Activated T-cell treated with anti-CD3 and anti-CD28 coated beads, Interleukin-2, amount 50 U/mL, for 4 hours (primary cell): ENCODE measurements around the gene TDRD7. TPM values are rescaled to one million over a fixed set of nuclear protein-coding genes. Genes with fewer than 3 reads are reported as not detected.

Source experiments
- ATAC-seq, 2 donors: fragments of 200-7000 bp; cut with Tn5 transposase; one replicate each; pipeline ENCODE4 v1.10.0; 2021
- DNase-seq: peaks from one replicate; pipeline ENCODE4 v3.0.0-alpha.2; 2020
- H3K27me3 Mint-ChIP-seq: one replicate; pipeline ENCODE4 v1.8.0; 2021; ENCODE audit warnings: low read depth, mixed read lengths
- H3K36me3 Mint-ChIP-seq: one replicate; pipeline ENCODE4 v1.8.0; 2022; ENCODE audit warnings: mixed read lengths; ENCODE audit not compliant: insufficient read depth
- H3K4me1 Mint-ChIP-seq: one replicate; pipeline ENCODE4 v1.8.0; 2021; ENCODE audit warnings: low read depth, mixed read lengths
- H3K4me3 Mint-ChIP-seq: one replicate; pipeline ENCODE4 v1.8.0; 2021; ENCODE audit warnings: mild to moderate bottlenecking, moderate library complexity, mixed read lengths
- H3K9me3 Mint-ChIP-seq: one replicate; pipeline ENCODE4 v1.8.0; 2021; ENCODE audit warnings: mixed read lengths
- total RNA-seq, 3 donors: library from RNA; stranded (reverse); gene quantifications; one replicate each; pipeline ENCODE4 v1.2.1, GENCODE V29; 2021

TDRD7 gene
- total RNA-seq, 3 donors from 2014 or later, result 2.7 to 4.1 (median 2.8) TPM

GRCh38 chr9:97462159-97462558 is 50.3 kb downstream of the TDRD7 start:
- DNase-seq (no peak), ATAC-seq (no peak)
- Mint-ChIP-seq H3K4me1 (no peaks in the 10 kb centered on the region), H3K36me3 (peaks cover 30% of the 10 kb centered on the region), H3K4me3 (no peak overlapping the region), H3K27me3 (no peaks in the 10 kb centered on the region), H3K9me3 (no peaks in the 10 kb centered on the region)

- H3K27me3 Mint-ChIP-seq, result no peaks in the 10 kb centered on the region
- peaks cover 32% of the 10 kb centered on the region for H3K36me3 Mint-ChIP-seq
- no peaks in the 10 kb centered on the region for H3K4me1 Mint-ChIP-seq
- no peaks in the 10 kb centered on the region for H3K9me3 Mint-ChIP-seq
- no peak for DNase-seq
- no peak for ATAC-seq
- no peak overlapping the region for H3K4me3 Mint-ChIP-seq
Measured at GRCh38 chr9:97462914-97463313, 51.0 kb downstream of the TDRD7 start.

- ATAC-seq (peak; percentile 58 to 60), DNase-seq (peak; percentile 15)
- no peaks in the 10 kb centered on the region for H3K4me1 Mint-ChIP-seq
- no peaks in the 10 kb centered on the region for H3K9me3 Mint-ChIP-seq
- no peak overlapping the region for H3K4me3 Mint-ChIP-seq
- H3K36me3 Mint-ChIP-seq, result peaks cover 42% of the 10 kb centered on the region
- no peaks in the 10 kb centered on the region for H3K27me3 Mint-ChIP-seq
Measured at GRCh38 chr9:97468658-97469448, 57.0 kb downstream of the TDRD7 start.

- Mint-ChIP-seq H3K4me3 (no peak overlapping the region), H3K9me3 (no peaks in the 10 kb centered on the region), H3K36me3 (peaks cover 48% of the 10 kb centered on the region), H3K4me1 (no peaks in the 10 kb centered on the region), H3K27me3 (no peaks in the 10 kb centered on the region)
- ATAC-seq (no peak), DNase-seq (no peak)
Measured at GRCh38 chr9:97470076-97470475, 58.2 kb downstream of the TDRD7 start.

DNA sequence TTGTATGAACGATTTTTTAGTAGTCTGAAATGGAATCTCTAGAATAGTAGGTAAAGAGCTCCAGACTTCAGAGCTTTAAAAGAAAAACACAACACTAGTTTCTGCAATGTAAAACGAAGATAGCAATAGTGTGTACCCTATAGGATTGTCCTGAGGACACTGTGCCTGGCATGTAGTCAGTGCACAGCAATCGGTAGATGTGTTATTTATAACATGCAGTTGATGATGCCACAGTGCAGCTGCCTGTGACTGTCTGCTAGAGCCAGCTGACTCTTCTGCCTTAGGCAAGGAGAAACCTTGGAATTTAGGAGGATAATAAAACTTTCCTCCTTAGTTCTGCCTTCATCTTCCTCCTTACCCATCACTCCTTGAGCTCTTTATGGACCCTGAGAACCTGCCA is 61.8 kb downstream of the TDRD7 start:
- Mint-ChIP-seq H3K4me3 (no peak overlapping the region), H3K9me3 (no peaks in the 10 kb centered on the region), H3K4me1 (no peaks in the 10 kb centered on the region), H3K36me3 (peaks cover 38% of the 10 kb centered on the region), H3K27me3 (no peaks in the 10 kb centered on the region)
- DNase-seq, result no peak
- no peak for ATAC-seq

DNA sequence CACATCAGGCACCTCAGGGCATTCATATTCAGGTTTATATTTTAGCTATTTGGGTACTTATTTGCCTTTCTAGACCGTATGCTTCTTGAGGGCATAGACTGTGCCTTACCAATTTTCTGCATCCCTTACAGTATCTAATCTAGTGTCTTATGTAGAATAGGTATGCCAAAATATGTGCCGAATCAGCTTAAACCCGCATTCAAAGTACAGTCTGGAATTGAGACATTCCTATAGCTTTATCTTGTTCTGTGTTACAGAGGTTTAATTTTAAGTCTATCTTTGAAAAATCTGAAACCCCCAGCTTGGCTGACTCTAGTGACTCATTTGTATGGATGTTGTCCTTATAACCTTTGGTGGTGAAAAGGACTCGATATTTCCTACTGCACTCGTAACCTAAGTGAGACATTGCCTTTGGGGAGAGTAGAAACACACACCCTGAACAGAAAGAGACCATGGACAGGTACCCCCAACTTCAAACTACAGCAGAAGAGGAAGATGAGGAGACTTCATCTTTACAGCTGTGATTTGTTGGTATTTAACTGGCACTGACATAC is 62.6 kb downstream of the TDRD7 start:
- no peaks in the 10 kb centered on the region for H3K27me3 Mint-ChIP-seq

DNA sequence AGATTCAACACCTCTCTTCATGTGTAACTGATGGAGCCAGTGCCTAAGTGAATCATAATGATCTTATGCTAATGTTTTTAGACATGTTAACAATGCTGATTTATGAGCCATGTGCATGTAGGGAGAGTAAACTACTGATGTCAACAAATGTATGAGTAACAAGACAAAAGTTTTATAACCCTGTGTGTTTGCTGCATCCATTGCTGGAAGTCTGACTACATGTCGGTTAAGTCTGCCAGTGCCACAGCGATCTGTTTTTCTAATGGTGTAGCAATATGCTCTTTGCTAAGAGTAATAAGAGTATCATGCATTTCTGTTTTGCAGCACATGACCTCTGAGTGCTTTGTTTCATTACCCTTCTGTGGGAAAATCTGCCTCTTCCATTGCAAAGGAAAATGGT is 63.2 kb downstream of the TDRD7 start:
- H3K4me1 Mint-ChIP-seq, result no peaks in the 10 kb centered on the region
- no peak for ATAC-seq
- H3K36me3 Mint-ChIP-seq, result peaks cover 41% of the 10 kb centered on the region
- H3K4me3 Mint-ChIP-seq, result no peak overlapping the region
- no peaks in the 10 kb centered on the region for H3K9me3 Mint-ChIP-seq
- no peak for DNase-seq
- no peaks in the 10 kb centered on the region for H3K27me3 Mint-ChIP-seq

More for the DNA sequence above, 62.6 kb downstream of the TDRD7 start:
- no peak for DNase-seq
- Mint-ChIP-seq H3K4me1 (no peaks in the 10 kb centered on the region), H3K36me3 (peaks cover 40% of the 10 kb centered on the region), H3K9me3 (no peaks in the 10 kb centered on the region), H3K4me3 (no peak overlapping the region)
- no peak for ATAC-seq

DNA sequence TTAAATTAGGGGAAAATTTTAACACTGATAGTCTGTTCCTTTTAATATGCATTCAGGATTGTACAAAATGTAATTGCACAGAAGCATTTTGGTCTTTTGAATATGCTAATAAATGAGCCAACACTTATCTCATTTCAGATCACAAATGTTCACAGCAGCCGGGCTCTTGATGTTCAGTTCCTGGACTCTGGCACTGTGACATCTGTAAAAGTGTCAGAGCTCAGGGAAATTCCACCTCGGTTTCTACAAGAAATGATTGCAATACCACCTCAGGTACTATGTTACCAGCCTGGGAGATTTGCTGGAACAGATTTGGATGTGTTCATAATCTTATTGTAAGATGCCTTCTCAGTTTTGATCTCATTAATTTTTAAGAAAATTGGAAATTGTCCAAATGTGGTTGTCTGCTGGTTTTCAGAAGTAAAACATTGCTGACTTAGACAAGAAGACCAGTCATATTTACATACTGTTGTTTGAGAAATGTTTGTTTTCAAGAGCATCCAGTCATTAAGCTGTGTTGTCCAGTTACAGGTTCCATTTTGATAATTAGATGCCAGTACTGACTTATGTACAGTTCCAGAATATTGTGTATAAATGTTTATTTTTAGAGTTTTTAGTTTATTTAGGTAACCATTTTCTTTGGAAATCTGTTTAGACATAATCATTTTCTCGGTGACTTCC is 66.5 kb downstream of the TDRD7 start:
- peaks cover 51% of the 10 kb centered on the region for H3K36me3 Mint-ChIP-seq
- no peak for ATAC-seq
- no peaks in the 10 kb centered on the region for H3K9me3 Mint-ChIP-seq
- no peak for DNase-seq
- H3K4me3 Mint-ChIP-seq, result no peak overlapping the region
- no peaks in the 10 kb centered on the region for H3K27me3 Mint-ChIP-seq
- H3K4me1 Mint-ChIP-seq, result no peaks in the 10 kb centered on the region

GRCh38 chr9:97479496-97480159 is 67.7 kb downstream of the TDRD7 start:
- DNase-seq (no peak), ATAC-seq (no peak)
- Mint-ChIP-seq H3K36me3 (peaks cover 46% of the 10 kb centered on the region), H3K27me3 (no peaks in the 10 kb centered on the region), H3K4me3 (no peak overlapping the region), H3K9me3 (no peaks in the 10 kb centered on the region), H3K4me1 (no peaks in the 10 kb centered on the region)

DNA sequence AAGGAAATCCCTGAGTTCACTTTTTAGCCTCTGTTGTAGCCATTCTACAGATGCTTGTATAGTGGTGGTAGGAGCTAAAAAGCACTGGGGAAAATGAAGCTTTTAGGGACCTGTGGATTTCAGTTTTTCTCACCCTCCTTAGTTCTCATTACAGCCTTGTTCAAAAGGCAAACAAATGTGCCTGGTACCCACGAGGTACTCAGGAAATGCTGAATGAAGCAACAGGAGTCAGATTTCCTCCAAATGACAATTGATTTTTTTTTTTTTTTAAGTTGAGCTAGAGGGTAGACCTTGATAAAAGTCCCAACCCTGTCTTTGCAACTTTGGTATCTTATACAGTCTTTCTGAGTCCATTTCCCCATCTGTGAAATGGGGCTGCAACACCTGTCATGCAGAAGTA is 68.3 kb downstream of the TDRD7 start:
- ATAC-seq, result no peak
- H3K4me3 Mint-ChIP-seq, result no peak overlapping the region
- no peaks in the 10 kb centered on the region for H3K4me1 Mint-ChIP-seq
- no peaks in the 10 kb centered on the region for H3K9me3 Mint-ChIP-seq
- no peaks in the 10 kb centered on the region for H3K27me3 Mint-ChIP-seq
- DNase-seq, result no peak
- peaks cover 44% of the 10 kb centered on the region for H3K36me3 Mint-ChIP-seq

DNA sequence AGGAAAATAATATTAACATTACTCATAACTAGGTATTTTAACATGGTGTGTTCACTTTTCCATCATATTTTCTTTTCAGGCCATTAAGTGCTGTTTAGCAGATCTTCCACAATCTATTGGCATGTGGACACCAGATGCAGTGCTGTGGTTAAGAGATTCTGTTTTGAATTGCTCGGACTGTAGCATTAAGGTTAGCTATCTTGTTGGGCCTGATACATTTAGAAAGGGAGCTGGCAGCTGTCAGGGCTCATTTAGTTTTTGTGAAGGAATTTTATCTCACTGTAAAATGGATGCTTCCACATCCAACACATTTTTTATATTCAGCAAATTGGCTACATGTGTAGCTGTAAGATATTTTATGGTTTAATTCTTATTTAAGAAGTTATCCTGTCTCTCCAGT is 68.9 kb downstream of the TDRD7 start:
- ATAC-seq (no peak), DNase-seq (no peak)
- Mint-ChIP-seq H3K4me3 (no peak overlapping the region), H3K27me3 (no peaks in the 10 kb centered on the region), H3K9me3 (no peaks in the 10 kb centered on the region), H3K36me3 (peaks cover 46% of the 10 kb centered on the region), H3K4me1 (no peaks in the 10 kb centered on the region)

DNA sequence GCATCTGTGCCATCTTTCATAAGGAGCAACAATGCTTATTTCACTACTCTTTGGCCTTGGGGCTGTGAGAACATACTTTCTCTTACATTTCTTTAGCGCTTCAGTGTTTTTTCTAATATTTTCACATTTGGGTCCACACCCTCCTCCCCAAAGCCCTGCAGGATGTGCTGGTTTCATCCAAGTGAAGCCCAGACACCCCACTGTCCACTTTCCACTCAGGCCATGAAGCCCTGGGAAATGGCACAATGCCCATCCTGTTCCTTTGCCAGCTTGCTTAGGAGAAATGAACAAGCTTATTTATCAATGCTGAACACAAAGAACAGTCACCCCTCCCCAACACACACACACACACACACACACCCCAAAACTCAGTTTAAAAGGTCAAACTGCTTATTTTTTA is 72.2 kb downstream of the TDRD7 start:
- H3K9me3 Mint-ChIP-seq, result peaks cover 3% of the 10 kb centered on the region
- DNase-seq, result no peak
- peaks cover 73% of the 10 kb centered on the region for H3K36me3 Mint-ChIP-seq
- no peak for ATAC-seq
- H3K4me1 Mint-ChIP-seq, result no peaks in the 10 kb centered on the region
- H3K4me3 Mint-ChIP-seq, result no peak overlapping the region
- no peaks in the 10 kb centered on the region for H3K27me3 Mint-ChIP-seq

GRCh38 chr9:97487107-97487506 is 75.2 kb downstream of the TDRD7 start:
- Mint-ChIP-seq H3K4me1 (no peaks in the 10 kb centered on the region), H3K4me3 (no peak overlapping the region), H3K9me3 (peaks cover 3% of the 10 kb centered on the region), H3K36me3 (peaks cover 69% of the 10 kb centered on the region), H3K27me3 (no peaks in the 10 kb centered on the region)
- DNase-seq, result no peak
- ATAC-seq, result no peak

- ATAC-seq (no peak), DNase-seq (no peak)
- H3K9me3 Mint-ChIP-seq, result peaks cover 3% of the 10 kb centered on the region
- H3K4me3 Mint-ChIP-seq, result no peak overlapping the region
- no peaks in the 10 kb centered on the region for H3K4me1 Mint-ChIP-seq
- H3K36me3 Mint-ChIP-seq, result peaks cover 70% of the 10 kb centered on the region
- H3K27me3 Mint-ChIP-seq, result no peaks in the 10 kb centered on the region
Measured at GRCh38 chr9:97487861-97488260, 76.0 kb downstream of the TDRD7 start.
